COLO668 (cell line): Measurements from ENCODE around the gene CREG1.
"Not testable (repeated sequence)": the region's sequence is repeated elsewhere in the genome, so short reads cannot be mapped to it uniquely, and the experiment has no call there.

ENCODE experiments used
- DNase-seq: peaks from one replicate; lab custom pipeline; 2025; ENCODE audit not compliant: unreplicated experiment; lab: John Stamatoyannopoulos, UW

Gene CREG1

GRCh38 chr1:167553136-167554027 is at the start of gene CREG1:
TSS of gene CREG1 (minus strand) at chr1:167553762.
- peak; percentile 94 for DNase-seq

GRCh38 chr1:167602840-167603239 is 49.3 kb upstream of the CREG1 start:
- DNase-seq, result no peak

- no peak for DNase-seq
Observed at GRCh38 chr1:167601442-167602383, 48.2 kb upstream of the CREG1 start.

- DNase-seq, result no peak
Observed at GRCh38 chr1:167599957-167600581, 46.5 kb upstream of the CREG1 start.

- no peak for DNase-seq
Observed at GRCh38 chr1:167594822-167595221, 41.3 kb upstream of the CREG1 start.

- DNase-seq, result no peak
Observed at GRCh38 chr1:167593860-167594259, 40.3 kb upstream of the CREG1 start.

GRCh38 chr1:167592475-167592874 is 38.9 kb upstream of the CREG1 start:
- no peak for DNase-seq

- no peak for DNase-seq
Observed at GRCh38 chr1:167588361-167588760, 34.8 kb upstream of the CREG1 start.

- DNase-seq, result no peak
Observed at GRCh38 chr1:167587872-167588271, 34.3 kb upstream of the CREG1 start.

GRCh38 chr1:167587342-167587741 is 33.8 kb upstream of the CREG1 start:
- DNase-seq, result no peak

- no peak for DNase-seq
Observed at GRCh38 chr1:167584581-167584980, 31.0 kb upstream of the CREG1 start.

- no peak for DNase-seq
Observed at GRCh38 chr1:167582722-167583121, 29.2 kb upstream of the CREG1 start.

- DNase-seq, result no peak
Observed at GRCh38 chr1:167582064-167582463, 28.5 kb upstream of the CREG1 start.

- DNase-seq, result no peak
Observed at GRCh38 chr1:167579986-167580385, 26.4 kb upstream of the CREG1 start.

- no peak for DNase-seq
Observed at GRCh38 chr1:167578939-167579521, 25.5 kb upstream of the CREG1 start.

GRCh38 chr1:167575649-167576048 is 22.1 kb upstream of the CREG1 start:
- DNase-seq, result no peak

- no peak for DNase-seq
Observed at GRCh38 chr1:167573035-167573434, 19.5 kb upstream of the CREG1 start.

- DNase-seq, result not testable (repeated sequence)
Observed at GRCh38 chr1:167570712-167571111, 17.1 kb upstream of the CREG1 start.

GRCh38 chr1:167567663-167568062 is 14.1 kb upstream of the CREG1 start:
- no peak for DNase-seq

GRCh38 chr1:167566766-167567165 is 13.2 kb upstream of the CREG1 start:
- DNase-seq, result no peak

GRCh38 chr1:167565922-167566321 is 12.4 kb upstream of the CREG1 start:
- no peak for DNase-seq
